WERI-Rb-1 (cell line): ENCODE data around the gene TM9SF1.

Experiments used
- DNase-seq: peaks from one replicate; pipeline ENCODE4 v3.0.0-alpha.2; 2020
- H3K27ac ChIP-seq: fragments of 250-450 bp; sonication (Bioruptor Pico); 2 replicates; pipeline ENCODE4 v1.5.1; 2020; ENCODE audit warnings: mild to moderate bottlenecking, moderate library complexity
- H3K27me3 ChIP-seq: fragments of 250-450 bp; sonication (Bioruptor Pico); 2 replicates; pipeline ENCODE4 v1.5.1; 2021; ENCODE audit warnings: mild to moderate bottlenecking, low read depth, moderate library complexity; ENCODE audit not compliant: insufficient read depth, severe bottlenecking
- H3K36me3 ChIP-seq: fragments of 250-450 bp; sonication (Bioruptor Pico); 2 replicates; pipeline ENCODE4 v1.5.1; 2020; ENCODE audit warnings: mild to moderate bottlenecking, moderate library complexity
- H3K4me3 ChIP-seq: 2 replicates; pipeline ENCODE4 v1.5.1; 2011; ENCODE audit warnings: low read depth, mild to moderate bottlenecking, control low read depth, low read length
- H3K9me3 ChIP-seq: fragments of 250-450 bp; sonication (Bioruptor Pico); 2 replicates; pipeline ENCODE4 v1.5.1; 2021; ENCODE audit warnings: mild to moderate bottlenecking, moderate library complexity; ENCODE audit not compliant: severe bottlenecking
- CTCF ChIP-seq: IDR thresholded peaks from 2 replicates; pipeline ENCODE4 v1.5.1; 2011; ENCODE audit warnings: low read depth, mild to moderate bottlenecking, control low read depth, inconsistent platforms, low read length

TM9SF1 gene

GRCh38 chr14:24182110-24182882, 12.9 kb downstream of the TM9SF1 start:
- no peaks in the 10 kb centered on the region for H3K9me3 ChIP-seq
- no peaks in the 10 kb centered on the region for H3K27me3 ChIP-seq
- DNase-seq: no peak
- peaks cover 96% of the 10 kb centered on the region for H3K36me3 ChIP-seq
- TF ChIP-seq CTCF: no peak
- H3K4me3 ChIP-seq: no peak overlapping the region
- H3K27ac ChIP-seq: no peak overlapping the region

GRCh38 chr14:24181371-24182077, 13.7 kb downstream of the TM9SF1 start:
- no peak for TF ChIP-seq CTCF
- H3K9me3 ChIP-seq: no peaks in the 10 kb centered on the region
- no peak overlapping the region for H3K4me3 ChIP-seq
- H3K27me3 ChIP-seq: no peaks in the 10 kb centered on the region
- peaks cover 96% of the 10 kb centered on the region for H3K36me3 ChIP-seq
- DNase-seq: no peak
- H3K27ac ChIP-seq: no peak overlapping the region

GRCh38 chr14:24179961-24180796, 15.1 kb downstream of the TM9SF1 start:
- no peak for TF ChIP-seq CTCF
- no peak for DNase-seq
- peak overlapping the region; percentile 51 for H3K27ac ChIP-seq
- H3K27me3 ChIP-seq: no peaks in the 10 kb centered on the region
- H3K4me3 ChIP-seq: no peak overlapping the region
- peaks cover 92% of the 10 kb centered on the region for H3K36me3 ChIP-seq
- H3K9me3 ChIP-seq: no peaks in the 10 kb centered on the region

- Histone ChIP-seq H3K9me3 (no peaks in the 10 kb centered on the region), H3K36me3 (peaks cover 92% of the 10 kb centered on the region), H3K27ac (peak overlapping the region; percentile 51), H3K27me3 (no peaks in the 10 kb centered on the region), H3K4me3 (no peak overlapping the region)
- no peak for DNase-seq
- no peak for TF ChIP-seq CTCF
Measured at GRCh38 chr14:24179294-24179960, 15.8 kb downstream of the TM9SF1 start.

- no peak for DNase-seq
- Histone ChIP-seq H3K4me3 (no peak overlapping the region), H3K36me3 (peaks cover 94% of the 10 kb centered on the region), H3K9me3 (no peaks in the 10 kb centered on the region), H3K27me3 (no peaks in the 10 kb centered on the region), H3K27ac (peak overlapping the region; percentile 51; the same call in 1 of the 2 replicates)
- TF ChIP-seq CTCF: no peak
Measured at GRCh38 chr14:24178399-24179178, 16.7 kb downstream of the TM9SF1 start.
